ENCODE data around the gene PPP1R12B. TPM values are rescaled to one million over a fixed set of nuclear protein-coding genes. Genes with fewer than 3 reads are reported as not detected.

The PPP1R12B gene
- polyA plus RNA-seq, 1 experiment: 38.6 TPM

- Histone ChIP-seq H3K4me3 (ENCODE audit: low read depth, low read length) (no peak overlapping the region), H3K27ac (ENCODE audit: low read depth, low read length) (no peak overlapping the region), H3K27me3 (ENCODE audit: control insufficient read depth, insufficient read depth, low read length) (no peaks in the 10 kb centered on the region), H3K9me3 (ENCODE audit: control insufficient read depth, insufficient read depth, low read length) (no peaks in the 10 kb centered on the region; the same call in 1 of the 2 replicates)
- CTCF ChIA-PET: interaction anchor here (0.7 to 1.2 kb wide), 3 partner anchors 8 to 121 kb away, joined by 3 read pairs; no protein-coding TSS in a partner anchor
- POLR2A ChIA-PET: no interaction called here
- DNase-seq (ENCODE audit: low read depth, low spot score): no peak
- no peak for TF ChIP-seq CTCF (IDR thresholded peaks at IDR 0.05; ENCODE audit: low read depth, low read length)
Observed at GRCh38 chr1:202564958-202565495, 216.5 kb downstream of the PPP1R12B start.

- no peak overlapping the region for H3K27ac ChIP-seq (ENCODE audit: low read depth, low read length)
- ChIA-PET CTCF (interaction anchor here (0.7 kb wide), 1 partner anchor 122 kb away, joined by 3 read pairs; no protein-coding TSS in a partner anchor), POLR2A (no interaction called here)
- H3K27me3 ChIP-seq (ENCODE audit: control insufficient read depth, insufficient read depth, low read length): no peaks in the 10 kb centered on the region
- no peak for DNase-seq (ENCODE audit: low read depth, low spot score)
- TF ChIP-seq CTCF (IDR thresholded peaks at IDR 0.05; ENCODE audit: low read depth, low read length): peak; percentile 13; the same call in 1 of the 2 replicates
- no peak overlapping the region for H3K4me3 ChIP-seq (ENCODE audit: low read depth, low read length)
- no peaks in the 10 kb centered on the region; the same call in 1 of the 2 replicates for H3K9me3 ChIP-seq (ENCODE audit: control insufficient read depth, insufficient read depth, low read length)
Observed at GRCh38 chr1:202565890-202566602, 217.5 kb downstream of the PPP1R12B start.

- no peak for TF ChIP-seq CTCF (IDR thresholded peaks at IDR 0.05; ENCODE audit: low read depth, low read length)
- Histone ChIP-seq H3K27me3 (ENCODE audit: control insufficient read depth, insufficient read depth, low read length) (no peaks in the 10 kb centered on the region), H3K9me3 (ENCODE audit: control insufficient read depth, insufficient read depth, low read length) (no peaks in the 10 kb centered on the region; the same call in 1 of the 2 replicates), H3K27ac (ENCODE audit: low read depth, low read length) (no peak overlapping the region), H3K4me3 (ENCODE audit: low read depth, low read length) (no peak overlapping the region)
- POLR2A ChIA-PET: interaction anchor here (1.6 kb wide), 1 partner anchor 10 kb away, joined by 6 read pairs; no protein-coding TSS in a partner anchor
- no peak for DNase-seq (ENCODE audit: low read depth, low spot score)
- CTCF ChIA-PET: interaction anchor here (1.1 to 2.2 kb wide), 3 partner anchors 32 to 151 kb away, joined by 3 to 9 read pairs (median 4); no protein-coding TSS in a partner anchor
Observed at GRCh38 chr1:202567738-202568137, 219.2 kb downstream of the PPP1R12B start.

GRCh38 chr1:202568410-202568809, 219.9 kb downstream of the PPP1R12B start:
- DNase-seq (ENCODE audit: low read depth, low spot score): no peak
- Histone ChIP-seq H3K9me3 (ENCODE audit: control insufficient read depth, insufficient read depth, low read length) (no peaks in the 10 kb centered on the region), H3K27ac (ENCODE audit: low read depth, low read length) (no peak overlapping the region), H3K4me3 (ENCODE audit: low read depth, low read length) (no peak overlapping the region), H3K27me3 (ENCODE audit: control insufficient read depth, insufficient read depth, low read length) (no peaks in the 10 kb centered on the region)
- TF ChIP-seq CTCF (IDR thresholded peaks at IDR 0.05; ENCODE audit: low read depth, low read length): no peak
- ChIA-PET CTCF (interaction anchor here (1.1 to 2.2 kb wide), 4 partner anchors 9 to 151 kb away, joined by 3 to 10 read pairs (median 6); no protein-coding TSS in a partner anchor), POLR2A (interaction anchor here (1.6 kb wide), 1 partner anchor 10 kb away, joined by 6 read pairs; no protein-coding TSS in a partner anchor)

GRCh38 chr1:202568826-202569225, 220.3 kb downstream of the PPP1R12B start:
- no peaks in the 10 kb centered on the region for H3K27me3 ChIP-seq (ENCODE audit: control insufficient read depth, insufficient read depth, low read length)
- no peak overlapping the region for H3K4me3 ChIP-seq (ENCODE audit: low read depth, low read length)
- no peak for TF ChIP-seq CTCF (IDR thresholded peaks at IDR 0.05; ENCODE audit: low read depth, low read length)
- ChIA-PET CTCF (interaction anchor here (1.2 to 2.2 kb wide), 3 partner anchors 9 to 104 kb away, joined by 4 to 10 read pairs (median 9); no protein-coding TSS in a partner anchor), POLR2A (interaction anchor here (1.6 kb wide), 1 partner anchor 9 kb away, joined by 6 read pairs; no protein-coding TSS in a partner anchor)
- no peaks in the 10 kb centered on the region for H3K9me3 ChIP-seq (ENCODE audit: control insufficient read depth, insufficient read depth, low read length)
- no peak for DNase-seq (ENCODE audit: low read depth, low spot score)
- H3K27ac ChIP-seq (ENCODE audit: low read depth, low read length): no peak overlapping the region

Data from AG04450 (cell line).